Memory B cell (primary cell): ENCODE data around the gene PDE8B.
A peak's percentile ranks its signal among the peaks of the same experiment; 100 is the strongest.

Experiments
- ATAC-seq: fragments of 150-1000 bp; cut with Tn5 transposase; 2 replicates; pipeline ENCODE4 v1.10.0; 2021; ENCODE audit warnings: low read depth, mild to moderate bottlenecking, moderate library complexity
- DNase-seq, 2 donors: peaks; one replicate each; pipeline ENCODE4 v3.0.0; 2022; ENCODE audit warnings: low spot score in 2 of 2
- H3K27ac Mint-ChIP-seq: one replicate; pipeline ENCODE4 v1.8.0; 2022; ENCODE audit warnings: mild to moderate bottlenecking, moderate library complexity, mixed read lengths
- H3K27me3 Mint-ChIP-seq: one replicate; pipeline ENCODE4 v1.8.0; 2022; ENCODE audit warnings: mixed read lengths
- H3K36me3 Mint-ChIP-seq: one replicate; pipeline ENCODE4 v1.8.0; 2022; ENCODE audit warnings: mild to moderate bottlenecking, mixed read lengths
- H3K4me1 Mint-ChIP-seq: one replicate; pipeline ENCODE4 v1.8.0; 2022; ENCODE audit warnings: mixed read lengths
- H3K4me3 Mint-ChIP-seq: one replicate; pipeline ENCODE4 v1.8.0; 2022; ENCODE audit warnings: mild to moderate bottlenecking, moderate library complexity, mixed read lengths
- H3K9me3 Mint-ChIP-seq: one replicate; pipeline ENCODE4 v1.8.0; 2022; ENCODE audit warnings: mixed read lengths

The PDE8B gene

DNA sequence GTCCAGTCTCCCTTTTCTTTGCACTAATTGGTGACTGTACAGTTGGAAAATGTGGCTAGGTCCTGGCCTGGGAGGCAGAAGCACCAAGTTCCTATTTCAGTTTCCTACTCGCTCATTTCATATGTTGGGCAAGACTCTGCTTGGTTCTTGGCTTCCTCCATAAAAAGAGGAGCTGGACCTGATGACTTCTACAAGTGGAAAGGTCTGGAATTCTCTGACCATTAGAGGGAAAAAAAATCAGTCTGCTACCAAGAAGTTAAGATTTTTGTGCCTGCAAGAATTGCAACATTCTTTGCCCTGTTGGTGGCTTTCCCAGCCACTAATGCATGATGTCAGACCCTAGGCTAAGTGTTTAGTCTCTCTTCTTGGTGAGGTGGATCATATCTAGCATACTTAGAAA is 190.2 kb downstream of the PDE8B start:
- DNase-seq = no peak
- Mint-ChIP-seq H3K36me3 (no peaks in the 10 kb centered on the region), H3K4me3 (no peak overlapping the region), H3K9me3 (no peaks in the 10 kb centered on the region), H3K27ac (no peak overlapping the region), H3K4me1 (no peaks in the 10 kb centered on the region), H3K27me3 (peaks cover 3% of the 10 kb centered on the region)
- ATAC-seq = no peak

DNA sequence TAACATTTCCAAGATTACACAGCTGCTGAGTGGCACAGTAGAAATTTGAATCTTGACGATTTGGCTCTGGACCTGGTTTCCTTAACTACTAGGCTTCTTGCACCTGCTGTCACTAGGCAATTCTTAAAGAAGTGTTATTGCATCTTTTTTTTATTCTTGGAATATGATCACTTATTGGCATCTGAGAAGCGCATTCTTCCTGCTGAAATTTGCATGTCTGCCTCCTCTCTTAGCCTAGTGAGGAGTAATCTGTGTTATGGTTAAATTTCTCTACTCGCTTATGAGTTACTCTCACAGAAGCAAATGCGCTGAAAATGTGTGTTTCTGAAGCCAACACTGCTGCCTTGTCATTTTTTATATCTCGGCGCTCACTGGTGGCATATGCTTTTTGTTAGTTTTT is 192.3 kb downstream of the PDE8B start:
- DNase-seq = no peak
- no peaks in the 10 kb centered on the region for H3K36me3 Mint-ChIP-seq

DNA sequence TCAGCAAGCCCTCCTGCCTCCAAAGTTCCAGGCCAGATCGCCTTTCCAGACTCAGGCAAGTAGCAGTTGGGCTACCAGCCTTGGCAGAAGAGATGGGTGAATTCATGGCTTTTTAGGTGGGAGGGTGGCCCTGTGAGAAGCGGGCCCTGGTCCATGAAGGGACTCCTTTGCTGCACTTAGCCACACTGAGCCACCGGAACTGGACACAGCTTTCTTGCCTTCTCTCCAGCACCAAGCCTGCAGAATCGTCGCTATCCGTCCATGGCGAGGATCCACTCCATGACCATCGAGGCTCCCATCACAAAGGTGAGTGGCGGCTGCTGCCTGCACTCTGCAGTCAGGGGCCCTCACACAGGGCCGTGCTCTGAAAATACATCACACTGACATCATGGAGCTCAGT is 196.7 kb downstream of the PDE8B start:
- DNase-seq (no peak), ATAC-seq (no peak)
- Mint-ChIP-seq H3K4me3 (no peak overlapping the region), H3K27me3 (peaks cover 15% of the 10 kb centered on the region), H3K9me3 (no peaks in the 10 kb centered on the region), H3K36me3 (no peaks in the 10 kb centered on the region), H3K27ac (no peak overlapping the region), H3K4me1 (no peaks in the 10 kb centered on the region)

More for the DNA sequence above, 192.3 kb downstream of the PDE8B start:
- ATAC-seq = no peak
- Mint-ChIP-seq H3K27ac (no peak overlapping the region), H3K4me1 (no peaks in the 10 kb centered on the region), H3K9me3 (no peaks in the 10 kb centered on the region), H3K27me3 (peaks cover 11% of the 10 kb centered on the region), H3K4me3 (no peak overlapping the region)

DNA sequence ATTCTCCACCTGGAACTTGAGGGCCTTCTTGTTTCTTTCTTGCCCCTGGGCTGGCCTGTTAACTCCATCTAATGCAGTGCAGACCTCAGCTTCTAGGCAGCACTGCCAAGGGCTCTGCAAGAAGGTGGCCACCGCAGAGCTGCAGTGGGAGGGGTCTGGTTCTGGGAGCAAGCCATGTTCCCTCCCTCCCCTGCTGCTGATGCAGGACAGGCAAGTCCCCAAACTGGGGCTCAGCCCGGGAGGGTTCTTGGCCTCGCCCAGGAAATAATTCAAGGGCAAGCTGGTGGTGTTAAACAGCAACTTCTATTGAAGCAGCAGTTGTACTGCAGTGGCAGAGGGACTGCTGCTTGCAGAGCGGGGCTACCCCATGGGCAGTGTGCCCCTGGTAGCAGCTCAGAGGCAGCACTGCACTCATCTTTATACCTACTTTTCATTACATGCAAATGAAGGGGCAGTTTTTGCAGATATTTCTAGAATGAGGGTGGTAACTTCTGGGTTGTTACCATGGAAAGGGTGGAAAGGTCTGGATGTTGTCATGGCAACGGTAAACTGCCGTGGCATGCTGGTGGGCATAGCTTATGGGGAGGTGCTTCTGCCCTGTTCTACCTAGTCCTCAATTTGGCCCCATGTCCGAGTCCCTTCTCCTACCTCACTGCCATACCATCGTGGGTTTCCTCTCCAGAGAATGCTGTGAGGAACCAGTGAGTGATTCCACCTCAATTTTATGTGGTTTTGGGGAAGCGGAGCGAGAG is 199.6 kb downstream of the PDE8B start:
- no peak for ATAC-seq
- no peak overlapping the region for H3K4me3 Mint-ChIP-seq
- H3K9me3 Mint-ChIP-seq = no peaks in the 10 kb centered on the region
- DNase-seq = no peak
- no peaks in the 10 kb centered on the region for H3K4me1 Mint-ChIP-seq
- H3K36me3 Mint-ChIP-seq = no peaks in the 10 kb centered on the region
- H3K27ac Mint-ChIP-seq = no peak overlapping the region
- H3K27me3 Mint-ChIP-seq = peaks cover 15% of the 10 kb centered on the region

DNA sequence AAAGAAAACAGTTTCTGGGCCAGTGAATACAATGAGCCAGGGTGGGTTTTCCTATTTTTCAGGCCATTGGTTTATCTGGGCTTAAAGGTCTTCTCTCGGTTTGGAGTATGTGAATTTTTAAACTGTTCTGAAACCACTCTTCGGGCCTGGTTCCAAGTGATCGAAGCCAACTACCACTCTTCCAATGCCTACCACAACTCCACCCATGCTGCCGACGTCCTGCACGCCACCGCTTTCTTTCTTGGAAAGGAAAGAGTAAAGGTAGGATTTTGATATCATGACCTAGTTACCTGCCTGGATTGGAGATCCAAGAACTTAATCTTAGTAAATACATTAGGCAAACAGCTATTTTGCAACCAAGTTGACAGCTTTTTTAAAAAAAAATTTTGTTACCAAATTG is 202.6 kb downstream of the PDE8B start:
- no peak for ATAC-seq
- Mint-ChIP-seq H3K27me3 (peaks cover 7% of the 10 kb centered on the region), H3K4me3 (no peak overlapping the region), H3K27ac (no peak overlapping the region), H3K9me3 (no peaks in the 10 kb centered on the region), H3K4me1 (no peaks in the 10 kb centered on the region), H3K36me3 (no peaks in the 10 kb centered on the region)
- no peak for DNase-seq

DNA sequence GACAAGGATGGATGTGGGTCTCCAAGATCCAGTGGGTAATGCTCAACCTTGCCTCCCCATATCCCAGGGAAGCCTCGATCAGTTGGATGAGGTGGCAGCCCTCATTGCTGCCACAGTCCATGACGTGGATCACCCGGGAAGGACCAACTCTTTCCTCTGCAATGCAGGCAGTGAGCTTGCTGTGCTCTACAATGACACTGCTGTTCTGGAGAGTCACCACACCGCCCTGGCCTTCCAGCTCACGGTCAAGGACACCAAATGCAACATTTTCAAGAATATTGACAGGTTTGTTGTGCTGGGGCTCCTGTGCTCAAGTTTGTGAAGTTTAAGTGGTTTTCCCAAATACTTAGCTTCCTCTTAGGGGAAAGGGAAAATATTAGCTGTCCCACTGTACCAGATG is 207.7 kb downstream of the PDE8B start:
- H3K27me3 Mint-ChIP-seq = peaks cover 3% of the 10 kb centered on the region
- H3K36me3 Mint-ChIP-seq = no peaks in the 10 kb centered on the region
- ATAC-seq (no peak), DNase-seq (no peak)
- H3K4me1 Mint-ChIP-seq = no peaks in the 10 kb centered on the region
- no peak overlapping the region for H3K4me3 Mint-ChIP-seq
- no peaks in the 10 kb centered on the region for H3K9me3 Mint-ChIP-seq
- no peak overlapping the region for H3K27ac Mint-ChIP-seq

DNA sequence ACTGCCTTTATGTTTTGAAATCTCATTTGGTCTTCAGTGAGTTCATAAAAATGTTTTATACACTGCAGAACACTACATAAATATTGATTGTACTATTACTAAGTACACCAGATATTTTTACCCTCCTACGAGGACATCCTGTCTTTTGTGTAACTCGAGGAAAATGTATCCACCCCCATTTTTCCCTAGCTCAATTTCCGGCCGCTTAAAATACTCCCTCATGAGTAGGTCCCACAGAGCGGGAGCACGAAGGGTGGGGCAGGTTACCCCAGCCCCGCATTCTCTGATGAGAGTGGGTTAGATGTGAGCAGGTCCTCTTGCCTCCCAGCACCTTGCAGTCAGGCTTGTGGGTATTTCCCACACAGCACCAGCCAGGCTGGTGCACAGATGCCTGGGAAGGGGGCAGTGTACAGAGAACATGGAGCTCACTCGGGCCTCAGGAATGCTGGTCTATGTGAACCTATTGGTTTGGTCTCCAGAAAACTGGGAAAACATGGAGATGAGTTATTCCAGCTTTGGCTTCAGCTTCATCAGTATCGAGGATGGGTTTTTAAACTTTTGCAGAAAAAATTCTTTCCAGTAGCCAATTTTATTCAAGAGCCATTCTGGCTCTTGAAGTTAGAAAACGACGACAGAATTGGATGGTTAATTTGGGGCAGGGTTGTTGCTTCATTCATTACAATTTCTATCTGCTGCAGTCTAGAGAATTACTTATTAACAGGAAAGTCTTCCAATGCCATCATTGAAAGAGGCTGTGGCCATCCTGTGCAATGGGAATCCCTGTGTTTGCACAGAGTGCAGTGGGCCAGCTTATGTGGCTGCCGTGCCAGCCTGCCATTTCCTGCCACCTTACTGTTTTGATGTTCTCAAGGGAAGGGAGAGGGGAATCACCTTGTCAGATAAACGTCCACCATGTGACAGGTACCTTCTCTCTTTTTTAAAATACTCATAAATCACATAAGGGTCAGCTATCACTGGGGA is 208.4 kb downstream of the PDE8B start:
- Mint-ChIP-seq H3K9me3 (no peaks in the 10 kb centered on the region), H3K27me3 (peaks cover 3% of the 10 kb centered on the region), H3K36me3 (no peaks in the 10 kb centered on the region), H3K4me3 (no peak overlapping the region), H3K4me1 (peaks cover 2% of the 10 kb centered on the region), H3K27ac (no peak overlapping the region)
- no peak for ATAC-seq
- no peak for DNase-seq

DNA sequence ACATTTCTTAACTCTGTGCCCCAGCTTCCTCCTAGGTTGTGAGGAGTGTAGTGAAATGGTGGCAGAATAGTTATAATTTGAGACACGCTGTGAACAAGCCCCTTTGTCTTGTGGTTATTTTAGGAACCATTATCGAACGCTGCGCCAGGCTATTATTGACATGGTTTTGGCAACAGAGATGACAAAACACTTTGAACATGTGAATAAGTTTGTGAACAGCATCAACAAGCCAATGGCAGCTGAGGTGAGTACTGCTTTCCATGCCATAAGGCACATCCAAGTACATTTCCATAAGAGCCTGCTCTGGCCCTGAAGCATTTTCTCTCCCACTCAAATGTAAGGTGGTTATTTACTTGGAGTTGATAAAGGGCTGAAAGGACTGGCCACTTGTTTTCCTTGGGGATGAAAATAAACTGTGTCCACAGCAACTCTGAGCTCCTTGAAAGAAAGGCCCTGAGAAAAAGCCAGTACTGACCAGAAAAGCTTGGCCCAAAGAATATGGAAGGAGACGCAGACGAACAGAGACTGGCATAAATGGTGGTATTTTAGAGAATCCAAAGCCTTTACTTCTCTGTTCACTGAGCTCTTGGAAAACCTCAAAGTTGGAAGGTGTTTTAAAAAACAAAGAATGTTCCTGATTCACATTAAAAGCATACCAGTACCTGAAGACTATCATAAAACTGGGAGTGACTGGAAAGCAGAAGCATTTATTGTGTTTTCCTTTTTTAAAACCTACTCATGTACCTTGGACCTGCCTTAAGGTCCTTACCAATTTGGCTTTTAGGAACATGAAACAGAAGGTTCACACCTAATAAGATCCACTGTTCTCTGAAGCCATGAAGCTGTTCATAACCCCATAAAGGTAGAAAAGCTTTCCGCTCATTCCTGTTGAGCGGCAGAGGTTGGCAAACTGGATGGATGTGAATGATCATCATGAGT is 209.4 kb downstream of the PDE8B start:
- no peak for DNase-seq
- Mint-ChIP-seq H3K27ac (no peak overlapping the region), H3K4me1 (peaks cover 2% of the 10 kb centered on the region), H3K4me3 (no peak overlapping the region), H3K36me3 (no peaks in the 10 kb centered on the region), H3K9me3 (no peaks in the 10 kb centered on the region), H3K27me3 (peaks cover 3% of the 10 kb centered on the region)
- no peak for ATAC-seq

DNA sequence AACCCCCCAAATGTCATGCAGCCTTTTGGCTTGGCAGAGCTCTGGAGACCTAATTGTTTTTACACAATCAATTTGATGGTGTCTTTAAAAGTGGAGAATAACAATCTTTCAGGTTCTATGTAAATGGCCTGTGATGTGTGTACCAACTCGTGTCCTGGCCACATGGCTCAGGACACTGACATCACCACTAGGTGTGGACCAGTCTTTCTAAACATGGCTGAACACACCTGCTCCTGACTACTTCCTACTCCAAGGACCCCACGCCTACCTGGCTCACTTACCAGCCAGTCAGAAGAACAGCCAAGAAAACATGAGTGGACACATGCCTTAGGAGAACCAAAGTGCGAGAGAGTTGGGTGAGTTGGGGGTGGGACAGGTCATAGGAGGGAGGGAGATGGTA is 210.5 kb downstream of the PDE8B start:
- Mint-ChIP-seq H3K4me1 (peaks cover 2% of the 10 kb centered on the region), H3K4me3 (no peak overlapping the region), H3K27me3 (peaks cover 2% of the 10 kb centered on the region), H3K27ac (no peak overlapping the region), H3K9me3 (no peaks in the 10 kb centered on the region), H3K36me3 (no peaks in the 10 kb centered on the region)
- ATAC-seq (no peak), DNase-seq (no peak)

DNA sequence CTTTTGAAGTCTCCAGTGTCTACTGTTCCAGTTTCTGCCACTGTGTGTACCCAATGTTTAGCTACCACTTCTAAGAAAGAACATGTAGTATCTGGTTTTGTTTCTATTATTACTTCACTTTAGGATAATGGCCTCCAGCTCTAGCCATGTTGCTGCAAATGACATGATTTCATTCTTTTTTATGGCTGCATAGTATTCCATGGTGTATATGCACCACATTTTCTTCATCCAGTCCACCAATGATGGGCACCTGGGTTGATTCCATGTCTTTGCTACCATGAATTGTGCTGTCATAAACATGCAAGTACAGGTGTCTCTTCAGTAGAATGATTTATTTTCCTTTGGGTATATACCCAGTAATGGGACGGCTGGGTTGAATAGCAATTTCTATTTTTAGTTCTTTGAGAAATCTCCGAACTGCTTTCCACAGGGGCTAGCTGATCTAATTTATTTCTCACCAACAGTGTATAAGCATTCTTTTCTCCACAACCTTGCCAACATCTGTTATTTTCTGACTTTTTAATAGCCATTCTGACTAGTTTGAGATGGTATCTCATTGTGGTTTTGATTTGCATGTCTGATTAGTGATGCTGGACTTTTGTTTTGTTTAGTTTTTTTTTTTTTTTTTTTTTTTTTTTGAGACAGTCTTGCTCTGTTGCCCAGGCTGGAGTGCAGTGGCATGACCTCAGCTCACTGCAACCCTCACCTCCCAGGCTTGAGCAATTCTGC is 212.7 kb downstream of the PDE8B start:
- H3K27me3 Mint-ChIP-seq = no peaks in the 10 kb centered on the region
- H3K27ac Mint-ChIP-seq = no peak overlapping the region
- no peak for DNase-seq
- H3K4me3 Mint-ChIP-seq = no peak overlapping the region
- H3K9me3 Mint-ChIP-seq = no peaks in the 10 kb centered on the region
- ATAC-seq = peak; percentile 22
- peaks cover 2% of the 10 kb centered on the region for H3K4me1 Mint-ChIP-seq
- peaks cover 2% of the 10 kb centered on the region for H3K36me3 Mint-ChIP-seq

DNA sequence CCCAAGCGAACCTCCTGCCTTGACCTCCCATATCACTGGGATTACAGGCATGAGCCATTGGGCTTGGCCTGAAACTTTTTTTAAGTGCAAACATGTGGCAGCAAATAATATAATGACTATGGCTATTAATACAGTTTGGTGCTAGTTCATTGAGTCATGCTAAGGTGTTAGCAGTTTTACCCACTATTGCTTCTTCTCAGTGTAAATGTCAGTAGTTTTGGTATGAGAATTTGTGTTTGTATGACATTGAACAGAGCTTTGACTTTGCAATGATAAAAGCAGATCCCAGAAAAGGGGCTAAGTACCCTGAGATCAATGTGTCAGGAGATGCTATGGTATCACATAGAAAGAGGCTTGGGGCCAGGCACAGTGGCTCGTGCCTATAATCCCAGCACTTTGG is 214.4 kb downstream of the PDE8B start:
- Mint-ChIP-seq H3K4me3 (no peak overlapping the region), H3K36me3 (peaks cover 4% of the 10 kb centered on the region), H3K9me3 (no peaks in the 10 kb centered on the region), H3K27me3 (no peaks in the 10 kb centered on the region), H3K27ac (no peak overlapping the region), H3K4me1 (peaks cover 2% of the 10 kb centered on the region)
- ATAC-seq (no peak), DNase-seq (no peak)

DNA sequence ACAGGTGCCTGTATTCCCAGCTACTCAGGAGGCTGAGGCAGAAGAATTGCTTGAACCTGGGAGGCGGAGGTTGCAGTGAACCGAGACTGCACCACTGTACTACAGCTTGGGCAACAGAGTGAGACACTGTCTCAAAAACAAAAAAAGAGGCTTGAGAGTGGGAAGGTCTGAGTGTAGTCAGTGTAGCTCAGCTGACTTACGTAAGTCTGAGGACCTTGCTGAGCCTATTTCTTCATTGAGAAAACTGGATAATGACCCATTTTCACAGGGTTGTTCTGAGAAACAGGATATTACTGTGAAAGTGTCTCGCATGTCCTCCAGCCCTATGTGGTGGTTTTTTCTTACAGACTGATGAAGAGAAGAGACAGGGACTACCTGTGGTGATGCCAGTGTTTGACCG is 214.9 kb downstream of the PDE8B start:
- Mint-ChIP-seq H3K4me1 (peaks cover 2% of the 10 kb centered on the region), H3K4me3 (no peak overlapping the region), H3K9me3 (no peaks in the 10 kb centered on the region), H3K27ac (no peak overlapping the region), H3K36me3 (peaks cover 4% of the 10 kb centered on the region), H3K27me3 (no peaks in the 10 kb centered on the region)
- ATAC-seq (no peak), DNase-seq (no peak)

DNA sequence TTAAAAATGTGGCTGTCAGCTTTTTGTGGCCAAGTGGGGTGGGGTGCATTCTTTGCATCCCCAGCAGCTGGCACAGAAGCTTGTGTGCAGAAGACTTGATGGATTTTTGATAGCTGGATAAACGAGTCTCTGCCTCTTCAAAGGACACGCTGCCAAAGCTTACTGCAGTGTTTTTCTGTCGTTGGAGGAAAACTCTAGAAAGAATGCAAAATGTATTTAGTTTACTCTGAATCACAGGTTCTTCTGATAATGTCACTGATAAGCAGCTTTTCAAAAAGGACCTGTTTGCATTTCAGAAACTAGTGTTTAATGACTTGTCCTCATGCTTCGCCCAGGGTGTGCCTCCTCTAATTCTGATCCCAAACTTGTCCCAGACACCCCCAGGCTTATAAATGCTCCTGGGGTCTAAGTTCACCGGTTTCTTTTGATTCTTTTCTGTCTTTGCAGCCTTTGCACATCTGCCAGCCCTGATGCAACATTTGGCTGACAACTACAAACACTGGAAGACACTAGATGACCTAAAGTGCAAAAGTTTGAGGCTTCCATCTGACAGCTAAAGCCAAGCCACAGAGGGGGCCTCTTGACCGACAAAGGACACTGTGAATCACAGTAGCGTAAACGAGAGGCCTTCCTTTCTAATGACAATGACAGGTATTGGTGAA is 215.6 kb downstream of the PDE8B start:
- Mint-ChIP-seq H3K4me1 (peaks cover 2% of the 10 kb centered on the region), H3K36me3 (peaks cover 7% of the 10 kb centered on the region), H3K27ac (no peak overlapping the region)

More for the DNA sequence above, 215.6 kb downstream of the PDE8B start:
- no peak for DNase-seq
- Mint-ChIP-seq H3K27me3 (no peaks in the 10 kb centered on the region), H3K9me3 (no peaks in the 10 kb centered on the region), H3K4me3 (no peak overlapping the region)
- no peak for ATAC-seq
